GM21381 (cell line): ENCODE results near the gene EMILIN2.
A peak's percentile ranks its signal among the peaks of the same experiment; 100 is the strongest.

Experiments
- ATAC-seq: cut with Tn5 transposase; IDR thresholded peaks from one replicate; pipeline ENCODE4 v1.9.1; 2021; ENCODE audit warnings: mild to moderate bottlenecking, moderate library complexity; ENCODE audit not compliant: unreplicated experiment

EMILIN2 gene

GRCh38 chr18:2948038-2948437 lies 101.2 kb downstream of the EMILIN2 start:
- no peak for ATAC-seq

- no peak for ATAC-seq
These were observed 105.8 kb downstream of the EMILIN2 start for GRCh38 chr18:2952605-2953004.

- no peak for ATAC-seq
These were observed 107.3 kb downstream of the EMILIN2 start for GRCh38 chr18:2953935-2954653.

DNA sequence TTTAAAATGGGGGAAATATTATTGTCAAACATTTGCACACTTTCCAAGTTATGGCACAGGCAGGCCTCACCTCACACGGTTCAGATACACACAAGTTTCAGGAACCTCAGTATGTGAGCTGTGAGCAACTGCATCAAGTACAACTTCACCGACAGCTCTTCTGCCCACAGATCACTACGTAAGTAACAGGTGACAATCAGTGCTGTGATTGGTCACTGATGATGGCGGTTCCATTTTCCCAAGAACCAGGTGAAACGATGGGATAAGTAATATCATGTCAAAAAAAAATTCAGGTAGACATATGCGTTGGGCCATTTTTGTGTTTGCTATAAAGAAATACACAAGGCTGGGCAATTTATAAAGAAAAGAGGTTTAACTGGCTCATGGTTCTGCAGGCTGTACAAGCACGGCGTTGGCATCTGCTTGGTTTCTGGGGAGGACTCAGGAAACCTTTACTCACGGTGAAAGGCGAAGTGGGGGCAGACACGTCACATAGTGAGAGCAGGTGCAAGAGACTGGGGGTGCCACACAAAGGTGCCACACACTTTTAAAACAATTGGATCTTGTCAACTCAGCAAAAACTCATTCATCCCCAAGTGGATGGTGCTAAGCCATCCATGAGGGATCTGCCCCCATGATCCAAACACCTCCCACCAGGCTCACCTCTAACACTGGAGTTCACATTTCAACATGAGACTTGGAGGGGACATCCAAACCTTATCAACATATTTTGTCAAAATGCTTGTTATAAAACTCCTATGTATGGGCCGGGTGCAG lies 108.3 kb downstream of the EMILIN2 start:
- no peak for ATAC-seq

DNA sequence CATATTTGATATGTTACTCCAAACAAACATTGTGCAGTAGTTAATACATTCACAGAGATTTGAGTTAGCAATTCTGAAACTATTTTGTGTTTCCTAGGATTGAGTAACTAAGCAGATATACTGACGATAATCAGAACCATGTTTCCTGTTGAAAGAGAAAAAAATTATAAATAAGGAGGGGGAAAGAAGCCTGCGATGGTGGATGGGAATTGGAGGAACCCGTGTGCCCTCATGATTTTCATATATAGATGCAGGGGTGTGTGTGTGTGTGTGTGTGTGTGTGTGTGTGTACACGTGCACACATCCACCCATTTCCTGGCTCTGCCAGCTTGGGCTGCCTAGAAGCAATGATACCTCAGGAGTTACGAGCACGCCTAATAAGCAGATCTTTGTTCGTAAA lies 109.2 kb downstream of the EMILIN2 start:
- no peak for ATAC-seq

DNA sequence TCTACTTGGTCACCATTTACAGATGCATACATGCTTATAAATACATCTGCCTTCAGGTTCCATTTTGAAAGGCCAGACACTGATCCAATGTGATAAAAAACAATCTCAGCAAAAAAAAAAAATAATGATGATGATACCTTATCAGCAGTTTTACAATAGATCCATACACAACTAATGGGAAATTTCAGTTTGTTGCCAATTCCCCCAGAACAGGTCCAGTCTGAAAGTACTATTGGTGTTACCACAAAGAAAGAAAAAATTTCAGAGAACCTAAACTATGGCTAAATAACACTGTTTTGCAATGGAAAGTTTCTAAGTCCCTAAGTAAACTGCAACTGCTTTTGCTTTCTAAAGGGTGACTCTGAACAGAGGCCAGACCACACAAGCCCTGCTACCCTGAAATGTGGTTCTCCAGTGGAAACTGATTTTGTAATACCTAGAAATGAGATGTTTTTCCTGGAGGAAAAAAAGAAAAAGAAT lies 112.1 kb downstream of the EMILIN2 start:
- peak; percentile 53 for ATAC-seq

DNA sequence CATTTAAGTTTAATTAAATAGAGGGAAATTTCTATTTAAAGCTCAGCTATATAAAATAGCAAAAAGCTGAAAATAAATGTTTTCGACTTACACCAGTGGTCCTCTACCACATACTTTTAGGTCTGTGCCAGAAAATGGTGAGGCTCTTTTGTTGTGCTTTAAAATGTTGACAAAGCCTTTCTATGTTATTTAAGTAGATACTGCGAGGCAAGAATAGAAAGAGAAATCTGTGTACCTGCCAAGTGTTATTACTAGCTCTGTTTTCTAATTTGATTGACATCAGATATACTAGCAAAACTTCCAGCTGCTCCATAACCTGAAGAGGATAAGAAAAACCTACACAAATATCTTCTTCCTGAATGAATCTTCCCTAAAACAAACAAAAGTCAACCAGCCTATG lies 112.5 kb downstream of the EMILIN2 start:
- ATAC-seq = no peak

GRCh38 chr18:2960983-2961696 lies 114.3 kb downstream of the EMILIN2 start:
- no peak for ATAC-seq

GRCh38 chr18:2961821-2962220 lies 115.0 kb downstream of the EMILIN2 start:
- no peak for ATAC-seq

GRCh38 chr18:2963048-2963447 lies 116.2 kb downstream of the EMILIN2 start:
- no peak for ATAC-seq

DNA sequence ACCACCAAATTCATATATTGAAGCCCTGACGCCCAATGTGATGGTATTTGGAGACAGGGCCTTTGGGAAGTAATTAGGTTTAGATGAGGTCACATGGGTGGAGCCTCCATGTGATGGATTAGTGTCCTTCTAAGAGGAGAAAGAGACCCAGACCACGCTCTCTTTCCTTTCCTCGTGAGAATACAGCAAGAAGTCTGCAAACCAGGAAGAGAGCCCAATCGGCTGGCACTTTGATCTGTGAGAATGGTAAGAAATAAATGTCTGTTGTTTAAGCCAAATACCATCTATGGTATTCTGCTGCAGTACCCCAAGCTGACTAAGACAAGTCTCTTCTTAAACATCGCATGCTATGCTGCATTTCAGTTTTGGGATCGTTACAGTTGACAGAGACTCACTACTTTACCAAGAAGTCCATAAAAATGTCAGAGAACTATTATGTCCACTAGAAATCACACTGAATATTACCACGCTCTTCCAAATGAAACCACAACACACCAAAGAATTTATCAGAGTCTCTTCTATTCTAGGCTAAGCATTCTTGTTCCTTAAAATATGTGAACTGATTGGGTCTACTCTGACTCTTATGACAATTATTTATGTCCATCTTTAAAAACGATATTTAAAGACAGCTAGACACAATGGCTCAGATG lies 117.7 kb downstream of the EMILIN2 start:
- no peak for ATAC-seq
